ENCODE measurements around the gene H3-3A. TPM values are rescaled to one million over a fixed set of nuclear protein-coding genes. Genes with fewer than 3 reads are reported as not detected.

The H3-3A gene
- polyA plus RNA-seq, 2 of the 4 experiments (the other 2 are of a cell fraction): 457 to 530 TPM

- Histone ChIP-seq H3K9me3 (no peaks in the 10 kb centered on the region), H3K27ac (no peak overlapping the region), H3K4me1 (peaks cover 3% of the 10 kb centered on the region; the same call in 1 of the 3 replicates), H3K4me3 (no peak overlapping the region), H3K4me2 (no peak overlapping the region)
- DNase-seq (ENCODE audit: low read depth in 1 of 2, low spot score in 1 of 2) (no peak), FAIRE-seq (no peak), ATAC-seq (no peak)
- TF ChIP-seq KDM1A (IDR thresholded peaks at IDR 0.05; ENCODE audit: low read depth): no peak
- TF ChIP-seq SREBF2 (IDR thresholded peaks at IDR 0.05): no peak
- TF ChIP-seq FOSL2 (IDR thresholded peaks at IDR 0.05): no peak
- TF ChIP-seq FOSL2 (CRISPR knock-in tag; IDR thresholded peaks at IDR 0.05): no peak
- no peak for TF ChIP-seq MYC (IDR thresholded peaks at IDR 0.05; ENCODE audit: borderline replicate concordance, low read length)
- TF ChIP-seq MAZ (IDR thresholded peaks at IDR 0.05; ENCODE audit: borderline replicate concordance, low read depth, low read length): no peak
- TF ChIP-seq TFCP2L1 (CRISPR knock-in tag; IDR thresholded peaks at IDR 0.05): no peak
- TF ChIP-seq ZNF302 (CRISPR knock-in tag; IDR thresholded peaks at IDR 0.05): no peak
- no peak for TF ChIP-seq HOXB13 (CRISPR knock-in tag; IDR thresholded peaks at IDR 0.05; ENCODE audit: low read depth)
- no peak for TF ChIP-seq HOXB5 (CRISPR knock-in tag; IDR thresholded peaks at IDR 0.05)
- no peak for TF ChIP-seq MAFK (IDR thresholded peaks at IDR 0.05; ENCODE audit: partially characterized antibody)
- TF ChIP-seq NR3C1 (IDR thresholded peaks at IDR 0.05): no peak
- TF ChIP-seq, protein P1, sequence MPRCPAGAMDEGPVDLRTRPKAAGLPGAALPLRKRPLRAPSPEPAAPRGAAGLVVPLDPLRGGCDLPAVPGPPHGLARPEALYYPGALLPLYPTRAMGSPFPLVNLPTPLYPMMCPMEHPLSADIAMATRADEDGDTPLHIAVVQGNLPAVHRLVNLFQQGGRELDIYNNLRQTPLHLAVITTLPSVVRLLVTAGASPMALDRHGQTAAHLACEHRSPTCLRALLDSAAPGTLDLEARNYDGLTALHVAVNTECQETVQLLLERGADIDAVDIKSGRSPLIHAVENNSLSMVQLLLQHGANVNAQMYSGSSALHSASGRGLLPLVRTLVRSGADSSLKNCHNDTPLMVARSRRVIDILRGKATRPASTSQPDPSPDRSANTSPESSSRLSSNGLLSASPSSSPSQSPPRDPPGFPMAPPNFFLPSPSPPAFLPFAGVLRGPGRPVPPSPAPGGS (IDR thresholded peaks at IDR 0.05): no peak
- POLR2A ChIA-PET: no interaction called here
- WGBS (ENCODE audit: missing lambda C conversion rate): 84% methylated on average over 6 of the region's 6 CpGs
- CTCF ChIA-PET: interaction anchor here (0.7 to 6.3 kb wide), 3 partner anchors 8 to 276 kb away, joined by 4 to 80 read pairs (median 15); no protein-coding TSS in a partner anchor
Measured at GRCh38 chr1:226117330-226117729, 54.8 kb downstream of the H3-3A start.

- Histone ChIP-seq H3K4me2 (no peak overlapping the region), H3K9me3 (no peaks in the 10 kb centered on the region), H3K27ac (no peak overlapping the region), H3K4me3 (no peak overlapping the region), H3K4me1 (peaks cover 10% of the 10 kb centered on the region)
- WGBS (ENCODE audit: missing lambda C conversion rate): 86% methylated on average over 4 of the region's 4 CpGs
- ATAC-seq: no peak
- no peak for FAIRE-seq
- TF ChIP-seq MYC (IDR thresholded peaks at IDR 0.05; ENCODE audit: borderline replicate concordance, low read length): no peak
- no peak for TF ChIP-seq ZSCAN20 (CRISPR knock-in tag; IDR thresholded peaks at IDR 0.05)
- TF ChIP-seq, protein P2, sequence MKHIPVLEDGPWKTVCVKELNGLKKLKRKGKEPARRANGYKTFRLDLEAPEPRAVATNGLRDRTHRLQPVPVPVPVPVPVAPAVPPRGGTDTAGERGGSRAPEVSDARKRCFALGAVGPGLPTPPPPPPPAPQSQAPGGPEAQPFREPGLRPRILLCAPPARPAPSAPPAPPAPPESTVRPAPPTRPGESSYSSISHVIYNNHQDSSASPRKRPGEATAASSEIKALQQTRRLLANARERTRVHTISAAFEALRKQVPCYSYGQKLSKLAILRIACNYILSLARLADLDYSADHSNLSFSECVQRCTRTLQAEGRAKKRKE (CRISPR knock-in tag; IDR thresholded peaks at IDR 0.05; ENCODE audit: low read depth): no peak
- no peak for TF ChIP-seq RCOR1 (IDR thresholded peaks at IDR 0.05; ENCODE audit: low read depth, low read length)
- TF ChIP-seq, protein P3, sequence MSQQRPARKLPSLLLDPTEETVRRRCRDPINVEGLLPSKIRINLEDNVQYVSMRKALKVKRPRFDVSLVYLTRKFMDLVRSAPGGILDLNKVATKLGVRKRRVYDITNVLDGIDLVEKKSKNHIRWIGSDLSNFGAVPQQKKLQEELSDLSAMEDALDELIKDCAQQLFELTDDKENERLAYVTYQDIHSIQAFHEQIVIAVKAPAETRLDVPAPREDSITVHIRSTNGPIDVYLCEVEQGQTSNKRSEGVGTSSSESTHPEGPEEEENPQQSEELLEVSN (IDR thresholded peaks at IDR 0.05; ENCODE audit: borderline replicate concordance, low read depth): no peak
- TF ChIP-seq MAZ (IDR thresholded peaks at IDR 0.05; ENCODE audit: borderline replicate concordance, low read depth, low read length): no peak
- TF ChIP-seq, protein P1 (IDR thresholded peaks at IDR 0.05): no peak
- no peak for TF ChIP-seq JUNB (IDR thresholded peaks at IDR 0.05)
- CTCF ChIA-PET: interaction anchor here (0.8 to 6.3 kb wide), 4 partner anchors 21 to 79 kb away, joined by 3 to 80 read pairs (median 3); no protein-coding TSS in a partner anchor
- POLR2A ChIA-PET: interaction anchor here (1.4 to 1.5 kb wide), 2 partner anchors 54 to 55 kb away, joined by 3 to 12 read pairs; partner anchors contain the start of gene H3-3A
- no peak for DNase-seq (ENCODE audit: low read depth in 1 of 2, low spot score in 1 of 2)
Measured at GRCh38 chr1:226118357-226118756, 55.8 kb downstream of the H3-3A start.

GRCh38 chr1:226119169-226119568 is 56.7 kb downstream of the H3-3A start:
- no peak overlapping the region for H3K4me2 ChIP-seq
- no peak overlapping the region for H3K27ac ChIP-seq
- WGBS (ENCODE audit: missing lambda C conversion rate): 73% methylated on average over 6 of the region's 6 CpGs
- FAIRE-seq (no peak), ATAC-seq (no peak), DNase-seq (ENCODE audit: low read depth in 1 of 2, low spot score in 1 of 2) (no peak)
- TF ChIP-seq SREBF2 (IDR thresholded peaks at IDR 0.05): no peak
- TF ChIP-seq, protein P4, sequence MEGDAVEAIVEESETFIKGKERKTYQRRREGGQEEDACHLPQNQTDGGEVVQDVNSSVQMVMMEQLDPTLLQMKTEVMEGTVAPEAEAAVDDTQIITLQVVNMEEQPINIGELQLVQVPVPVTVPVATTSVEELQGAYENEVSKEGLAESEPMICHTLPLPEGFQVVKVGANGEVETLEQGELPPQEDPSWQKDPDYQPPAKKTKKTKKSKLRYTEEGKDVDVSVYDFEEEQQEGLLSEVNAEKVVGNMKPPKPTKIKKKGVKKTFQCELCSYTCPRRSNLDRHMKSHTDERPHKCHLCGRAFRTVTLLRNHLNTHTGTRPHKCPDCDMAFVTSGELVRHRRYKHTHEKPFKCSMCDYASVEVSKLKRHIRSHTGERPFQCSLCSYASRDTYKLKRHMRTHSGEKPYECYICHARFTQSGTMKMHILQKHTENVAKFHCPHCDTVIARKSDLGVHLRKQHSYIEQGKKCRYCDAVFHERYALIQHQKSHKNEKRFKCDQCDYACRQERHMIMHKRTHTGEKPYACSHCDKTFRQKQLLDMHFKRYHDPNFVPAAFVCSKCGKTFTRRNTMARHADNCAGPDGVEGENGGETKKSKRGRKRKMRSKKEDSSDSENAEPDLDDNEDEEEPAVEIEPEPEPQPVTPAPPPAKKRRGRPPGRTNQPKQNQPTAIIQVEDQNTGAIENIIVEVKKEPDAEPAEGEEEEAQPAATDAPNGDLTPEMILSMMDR (IDR thresholded peaks at IDR 0.05): no peak
- H3K9me3 ChIP-seq: no peaks in the 10 kb centered on the region
- no peak overlapping the region for H3K4me3 ChIP-seq
- ChIA-PET CTCF (interaction anchor here (0.6 to 6.3 kb wide), 8 partner anchors 9 to 213 kb away, joined by 3 to 80 read pairs (median 4); no protein-coding TSS in a partner anchor), POLR2A (interaction anchor here (1.4 to 1.5 kb wide), 2 partner anchors 54 to 56 kb away, joined by 3 to 12 read pairs; partner anchors contain the start of gene H3-3A)
- H3K4me1 ChIP-seq: peaks cover 18% of the 10 kb centered on the region

Data from A549 (cell line).